T-helper 2 cell treated with Interferon-gamma antibody and Interleukin-4, amounts not matched to agents 100 ng/mL and 5 ng/mL, for 36 hours (primary cell): Measurements from ENCODE around the gene TAF12. TPM values are rescaled to one million over a fixed set of nuclear protein-coding genes. Genes with fewer than 3 reads are reported as not detected.
"Not testable (repeated sequence)": the region's sequence is repeated elsewhere in the genome, so short reads cannot be mapped to it uniquely, and the experiment has no call there.

Experiments
- intact Hi-C: fragments of 100-400 bp; cut with micrococcal nuclease; formaldehyde crosslinking; loops from one replicate; pipeline ENCODE4 v1.15.1; 2023
- total RNA-seq: library from RNA; stranded (reverse); gene quantifications from 2 replicates; pipeline ENCODE4 v1.2.3, GENCODE V29; 2022

TAF12 gene
- 35.1 and 35.2 TPM in 2 replicates for total RNA-seq

DNA sequence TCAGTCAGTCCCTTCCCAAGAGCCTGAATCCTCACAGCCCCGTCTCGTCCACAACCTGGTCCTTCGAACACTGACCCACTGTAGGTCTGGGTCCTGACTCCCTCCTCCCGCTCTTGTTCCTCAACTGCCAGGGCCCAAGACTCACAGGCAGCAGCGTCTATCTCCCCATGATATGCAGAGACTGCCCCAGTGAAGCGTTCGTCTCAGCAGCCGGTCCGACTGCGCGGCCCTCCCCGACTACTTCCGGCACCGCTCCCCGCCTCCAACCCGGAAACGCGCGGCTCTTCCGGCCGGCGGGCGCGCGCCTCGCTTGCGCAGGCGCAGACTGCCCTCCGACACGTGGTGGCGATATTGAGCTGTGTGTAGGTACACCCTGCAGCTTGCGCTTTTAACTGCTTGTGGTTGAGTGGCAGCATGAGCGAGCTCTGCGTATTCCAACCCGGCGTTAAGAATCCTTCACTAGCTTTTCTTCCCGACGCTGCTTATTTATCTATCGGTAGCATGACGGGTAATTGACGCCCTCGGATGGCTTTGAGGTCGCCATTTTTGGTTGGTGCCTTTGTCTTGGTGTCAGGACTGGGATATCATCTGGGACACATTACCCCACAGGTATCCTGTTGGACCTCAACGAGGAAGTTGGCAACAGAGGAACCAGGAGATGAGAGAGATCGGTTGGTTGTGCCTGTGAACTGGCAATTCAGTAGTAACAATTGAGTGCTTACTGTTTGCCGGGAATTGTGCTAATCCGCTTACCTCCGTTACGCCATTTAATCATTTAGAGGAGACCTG is at the start of gene TAF12:
TAF12 (minus strand) TSS at position 221 of the 789 bp plus-strand sequence. CDS start 20,986 bp downstream, outside the sequence.
- intact Hi-C loops = loop anchor here (1.0 to 5.0 kb wide), 6 partner anchors 25 to 396 kb away; partner anchors contain the start of genes GMEB1, MED18, RCC1 and YTHDF2

- intact Hi-C loops = not testable (repeated sequence)
These were observed 48.8 kb upstream of the TAF12 start for GRCh38 chr1:28691627-28692026.

DNA sequence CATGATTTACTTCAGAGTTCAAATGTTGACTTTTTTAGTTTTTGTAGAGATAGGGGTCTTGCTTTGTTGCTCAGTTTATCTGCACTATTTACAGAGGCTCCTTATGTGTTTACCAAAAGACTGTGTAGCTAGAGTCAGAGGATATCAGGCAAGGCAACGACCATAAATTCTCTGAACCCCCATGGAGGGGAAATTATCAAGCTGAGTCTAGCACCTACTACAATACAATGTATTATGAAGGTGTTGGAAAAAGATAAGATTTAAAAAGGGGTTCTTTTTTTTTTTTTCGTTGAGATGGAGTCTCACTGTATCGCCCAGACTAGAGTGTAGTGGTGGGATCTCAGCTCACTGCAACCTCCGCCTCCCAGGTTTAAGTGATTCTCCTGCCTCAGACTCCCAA is 42.1 kb upstream of the TAF12 start:
- intact Hi-C loops = no loop called here

GRCh38 chr1:28682840-28683239 is 40.0 kb upstream of the TAF12 start:
- intact Hi-C loops = no loop called here

- intact Hi-C loops = no loop called here
These were observed 37.3 kb upstream of the TAF12 start for GRCh38 chr1:28680151-28680550.

- intact Hi-C loops = no loop called here
These were observed 33.0 kb upstream of the TAF12 start for GRCh38 chr1:28675924-28676257.

DNA sequence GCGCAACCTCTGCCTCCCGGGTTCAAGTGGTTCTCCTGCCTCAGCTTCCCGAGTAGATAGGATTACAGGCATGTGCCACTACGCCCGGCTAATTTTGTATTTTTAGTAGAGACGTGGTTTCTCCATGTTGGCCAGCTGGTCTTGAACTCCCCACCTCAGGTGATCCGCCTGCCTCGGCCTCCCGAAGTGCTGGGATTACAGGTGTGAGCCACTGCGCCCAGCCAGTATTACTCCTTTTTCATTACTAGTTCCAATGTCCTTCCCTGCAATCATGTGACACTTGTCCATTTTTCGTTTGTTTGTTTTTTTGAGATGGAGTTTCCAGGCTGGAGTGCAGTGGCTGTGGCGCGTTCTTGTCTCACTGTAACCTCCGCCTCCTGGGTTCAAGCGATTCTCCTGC is 30.1 kb upstream of the TAF12 start:
- intact Hi-C loops = not testable (repeated sequence)

DNA sequence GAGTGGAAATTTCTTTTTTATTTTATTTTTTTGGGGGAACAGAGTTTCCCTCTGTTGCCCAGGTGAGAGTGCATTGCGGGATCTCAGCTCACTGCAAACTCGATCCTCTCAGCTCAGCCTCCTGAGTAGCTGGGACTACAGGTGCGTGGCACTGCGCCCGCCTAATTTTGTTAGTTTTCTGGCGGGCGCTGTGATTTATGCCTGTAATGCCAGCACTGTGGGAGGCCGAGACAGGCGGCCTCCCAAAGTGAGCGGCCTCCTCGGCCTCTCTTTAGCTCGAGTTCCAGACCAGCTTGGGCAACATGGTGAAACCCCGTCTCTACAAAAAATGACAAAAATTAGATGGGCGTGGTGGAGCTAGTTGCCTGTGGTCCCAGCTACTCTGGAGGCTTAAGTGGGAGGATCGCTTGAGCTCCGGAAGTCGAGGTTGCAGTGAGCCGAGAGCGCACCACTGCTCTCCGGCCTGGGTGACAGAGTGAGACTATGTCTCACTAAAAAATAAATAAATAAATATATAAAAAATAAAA is 28.4 kb upstream of the TAF12 start:
- intact Hi-C loops = no loop called here

GRCh38 chr1:28668956-28669723 is 26.3 kb upstream of the TAF12 start:
- intact Hi-C loops = loop anchor here (1.0 to 5.0 kb wide), 7 partner anchors 21 to 216 kb away; partner anchors contain the start of genes RNU11, TAF12, TRNAU1AP and YTHDF2

GRCh38 chr1:28668191-28668955 is 25.5 kb upstream of the TAF12 start, which contains the start of gene GMEB1:
TSS of gene GMEB1 (plus strand) at chr1:28668784. CDS start at chr1:28683613, 14,829 bp downstream.
- intact Hi-C loops = loop anchor here (1.0 to 5.0 kb wide), 6 partner anchors 20 to 164 kb away; partner anchors contain the start of genes RNU11, TAF12, TRNAU1AP and YTHDF2

- intact Hi-C loops = loop anchor here (5.0 kb wide), 2 partner anchors 85 to 115 kb away; partner anchors contain the start of gene TRNAU1AP
These were observed 23.9 kb upstream of the TAF12 start for GRCh38 chr1:28666806-28667205.

GRCh38 chr1:28663871-28664470 is 21.1 kb upstream of the TAF12 start:
- intact Hi-C loops = no loop called here

DNA sequence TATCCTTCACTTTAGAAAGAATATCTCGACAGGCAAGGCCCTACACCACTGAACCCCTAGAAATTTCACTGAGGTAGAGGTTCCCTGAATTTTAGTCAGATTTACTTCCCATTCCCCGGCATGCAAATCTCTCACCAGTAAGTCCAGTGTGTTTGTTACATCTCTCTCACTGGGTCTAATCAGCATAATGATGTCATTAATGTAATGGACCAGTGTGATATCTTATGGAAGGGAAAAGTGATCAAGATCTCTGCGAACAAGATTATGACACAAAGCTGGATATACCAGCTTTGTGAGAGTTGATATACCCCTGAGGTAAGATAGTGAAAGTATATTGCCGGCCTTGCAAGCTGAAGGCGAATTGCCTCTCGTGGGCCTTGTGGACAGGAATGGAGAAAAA is 13.5 kb upstream of the TAF12 start:
- intact Hi-C loops = no loop called here

- intact Hi-C loops = not testable (repeated sequence)
These were observed 12.8 kb upstream of the TAF12 start for GRCh38 chr1:28655448-28656311.

DNA sequence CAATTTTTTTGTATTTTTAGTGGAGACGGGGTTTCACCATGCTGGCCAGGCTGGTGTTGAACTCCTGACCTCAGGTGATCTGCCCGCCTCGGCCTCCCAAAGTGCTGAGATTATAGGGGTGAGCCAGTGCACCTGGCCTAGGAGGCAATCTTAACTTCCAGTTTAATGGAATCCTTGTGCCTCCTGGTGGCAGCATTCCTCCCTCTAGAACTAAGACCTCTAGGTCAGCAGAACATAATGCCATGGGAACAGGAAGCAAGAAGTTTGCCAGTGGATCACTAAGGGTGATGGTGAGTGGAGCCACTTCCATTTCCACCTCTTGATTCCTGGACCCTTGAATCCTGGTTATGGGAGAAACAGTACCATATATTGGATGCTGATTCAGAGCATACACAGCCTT is 11.0 kb upstream of the TAF12 start:
- intact Hi-C loops = not testable (repeated sequence)

DNA sequence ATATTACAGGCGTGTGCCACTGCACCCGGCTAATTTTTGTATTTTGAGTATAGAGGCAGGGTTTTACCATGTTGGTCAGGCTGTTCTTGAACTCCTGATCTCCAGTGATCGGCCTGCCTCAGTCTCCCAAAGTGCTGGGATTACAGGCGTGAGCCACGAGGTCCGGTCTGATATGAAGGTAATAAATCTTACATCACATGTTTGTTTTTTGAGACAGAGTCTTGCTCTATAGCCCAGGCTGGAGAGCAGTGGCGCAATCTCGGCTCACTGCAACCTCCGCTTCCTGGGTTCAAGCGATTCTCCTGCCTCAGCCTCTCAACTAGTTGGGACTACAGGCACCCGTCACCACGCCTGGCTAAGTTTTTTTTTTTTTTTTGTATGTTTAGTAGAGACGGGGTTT is 10.2 kb upstream of the TAF12 start:
- intact Hi-C loops = not testable (repeated sequence)

DNA sequence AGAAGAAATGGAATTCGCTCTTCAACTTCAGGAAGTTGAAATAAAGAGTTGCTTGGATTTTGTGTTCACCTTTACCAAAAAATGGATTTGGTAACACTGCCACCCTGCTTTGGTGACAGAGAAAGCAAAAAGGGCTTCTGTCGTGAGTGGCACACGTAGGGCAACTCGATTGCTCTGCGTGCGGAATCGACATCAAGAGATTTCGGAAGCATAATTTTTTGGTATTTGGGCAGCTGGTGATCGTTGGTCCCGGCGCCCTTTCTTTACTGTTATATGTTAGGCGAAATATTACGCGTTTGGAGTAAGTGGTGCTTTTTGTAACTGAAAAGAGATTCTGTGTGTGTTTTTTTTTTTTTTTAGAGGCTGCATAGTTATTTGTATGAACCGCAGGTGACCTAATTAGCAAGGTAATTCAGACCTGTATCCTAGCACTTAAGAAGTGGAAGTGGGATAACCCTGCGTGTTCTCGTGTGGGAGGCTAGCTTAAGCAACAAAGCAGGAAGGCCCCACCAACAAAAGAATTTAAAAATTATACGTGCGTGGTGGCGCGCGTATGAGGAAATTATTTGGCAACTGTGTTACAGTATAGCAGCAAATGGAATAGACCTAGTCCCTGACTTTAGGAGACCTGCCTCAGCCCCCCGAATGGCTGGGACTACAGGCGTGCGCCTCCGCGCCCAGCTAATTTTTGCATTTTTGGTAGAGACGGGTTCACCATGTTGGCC is 5.8 kb upstream of the TAF12 start, which contains the start of gene RNU11:
RNU11 (plus strand) TSS at position 127 of the 725 bp plus-strand sequence.
- intact Hi-C loops = loop anchor here (1.0 to 5.0 kb wide), 5 partner anchors 20 to 534 kb away; partner anchors contain the start of genes GMEB1, SRSF4, TRNAU1AP and YTHDF2

DNA sequence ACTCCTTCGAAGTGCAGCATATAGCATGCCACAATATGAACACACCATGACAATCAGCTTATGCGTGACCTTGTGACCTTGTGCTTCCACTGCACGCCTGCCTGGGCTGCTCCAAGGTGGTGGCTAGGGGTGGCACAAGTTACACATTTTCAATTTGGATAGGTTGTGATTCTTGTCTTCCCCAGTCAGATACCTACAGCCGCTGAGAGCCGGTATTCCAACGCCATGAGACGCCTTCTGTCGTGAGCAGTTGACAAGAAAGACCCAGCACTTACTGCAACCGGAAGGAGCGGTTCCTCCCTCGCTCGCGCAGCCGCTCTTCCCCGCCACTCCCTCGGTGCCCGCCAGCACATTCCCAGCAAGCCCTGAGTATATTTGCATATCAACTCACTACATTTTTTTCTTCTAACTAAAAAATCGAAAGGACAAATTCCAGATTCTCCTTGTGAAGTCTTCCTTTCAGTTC is 5.2 kb upstream of the TAF12 start:
- intact Hi-C loops = loop anchor here (1.0 to 5.0 kb wide), 5 partner anchors 20 to 534 kb away; partner anchors contain the start of genes GMEB1, SRSF4, TRNAU1AP and YTHDF2
